Effector memory CD8-positive, alpha-beta T cell (primary cell): ENCODE measurements around the gene ADCY9.

Source experiments
- ATAC-seq: fragments of 150-1000 bp; cut with Tn5 transposase; replicated peaks from 2 replicates; pipeline ENCODE4 v1.10.0; 2021; ENCODE audit warnings: mild to moderate bottlenecking, moderate library complexity
- DNase-seq, 3 experiments: peaks; one replicate each; pipeline ENCODE4 v3.0.0; 2021
- H3K27ac Mint-ChIP-seq, 2 donors: one replicate each; pipeline ENCODE4 v1.8.0; 2022; ENCODE audit warnings: mild to moderate bottlenecking in 2 of 2, mixed read lengths in 2 of 2, moderate library complexity in 2 of 2
- H3K27me3 Mint-ChIP-seq, 2 donors: one replicate each; pipeline ENCODE4 v1.8.0; 2022; ENCODE audit warnings: mixed read lengths in 2 of 2
- H3K36me3 Mint-ChIP-seq: one replicate; pipeline ENCODE4 v1.8.0; 2022; ENCODE audit warnings: mild to moderate bottlenecking, moderate library complexity, mixed read lengths; ENCODE audit not compliant: insufficient read depth
- H3K4me1 Mint-ChIP-seq, 2 donors: one replicate each; pipeline ENCODE4 v1.8.0; 2022; ENCODE audit warnings: low read depth in 2 of 2, mixed read lengths in 2 of 2
- H3K4me3 Mint-ChIP-seq, 2 donors: one replicate each; pipeline ENCODE4 v1.8.0; 2022; ENCODE audit warnings: mild to moderate bottlenecking in 2 of 2, mixed read lengths in 2 of 2, moderate library complexity in 2 of 2
- H3K9me3 Mint-ChIP-seq, 2 donors: one replicate each; pipeline ENCODE4 v1.8.0; 2022; ENCODE audit warnings: mixed read lengths in 2 of 2

The ADCY9 gene

DNA sequence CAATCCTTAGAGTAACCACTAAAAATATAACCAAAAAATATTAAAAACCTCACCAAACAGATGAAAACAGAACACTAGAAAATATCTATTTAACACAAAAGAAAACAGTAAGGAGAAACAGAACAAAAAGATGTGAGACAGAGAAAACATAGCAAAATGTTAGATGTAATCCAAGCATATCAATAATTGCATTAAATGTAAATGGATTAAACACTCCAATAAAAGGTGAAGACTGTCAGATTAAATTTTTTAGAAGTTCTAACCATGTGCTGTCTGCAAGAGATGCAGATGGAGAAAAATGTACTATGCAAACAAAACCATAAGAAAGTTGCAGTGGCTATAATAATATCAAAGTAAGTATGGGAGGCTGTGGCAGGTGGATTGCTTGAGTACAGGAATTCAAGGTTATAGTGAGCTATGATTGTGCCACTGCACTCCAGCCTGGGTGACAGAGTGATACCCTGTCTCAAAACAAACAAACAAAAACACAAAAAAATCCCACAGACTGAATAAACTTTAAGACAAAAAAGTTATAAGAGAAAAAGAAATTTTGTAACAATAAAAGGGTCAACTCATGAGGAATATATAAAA is 53.9 kb downstream of the ADCY9 start:
- Mint-ChIP-seq H3K27ac (no peak overlapping the region), H3K4me3 (no peak overlapping the region), H3K9me3 (peaks cover 2 to 7% of the 10 kb centered on the region in 2 donors), H3K27me3 (no peaks in the 10 kb centered on the region), H3K4me1 (peaks cover 32 to 51% of the 10 kb centered on the region in 2 donors), H3K36me3 (peaks cover 4% of the 10 kb centered on the region)
- DNase-seq (no peak), ATAC-seq (no peak)

DNA sequence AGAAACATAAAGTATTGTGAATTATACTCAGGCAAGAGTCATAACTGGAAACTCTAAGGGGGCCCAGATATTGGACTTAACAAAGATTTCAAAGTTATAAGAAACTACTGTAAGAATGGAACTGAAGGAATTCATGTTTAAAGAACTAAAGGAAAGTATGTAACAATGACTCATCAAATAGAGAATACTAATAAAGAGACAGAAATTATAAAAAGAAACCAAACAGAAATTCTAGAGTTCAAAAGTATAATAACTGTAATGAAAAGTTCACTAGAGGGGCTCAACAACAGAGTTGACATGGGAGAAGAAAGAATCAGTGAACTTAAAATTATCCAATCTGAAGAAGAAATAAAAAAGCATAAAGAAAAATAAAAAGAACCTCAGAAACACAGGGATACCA is 55.4 kb downstream of the ADCY9 start:
- ATAC-seq (no peak), DNase-seq (no peak)
- Mint-ChIP-seq H3K4me3 (peak overlapping the region; percentile 40 to 62), H3K9me3 (peaks cover 2 to 7% of the 10 kb centered on the region in 2 donors), H3K36me3 (peaks cover 8% of the 10 kb centered on the region), H3K27me3 (no peaks in the 10 kb centered on the region), H3K4me1 (peaks cover 31 to 47% of the 10 kb centered on the region in 2 donors), H3K27ac (peak overlapping the region; percentile 88 to 94)

DNA sequence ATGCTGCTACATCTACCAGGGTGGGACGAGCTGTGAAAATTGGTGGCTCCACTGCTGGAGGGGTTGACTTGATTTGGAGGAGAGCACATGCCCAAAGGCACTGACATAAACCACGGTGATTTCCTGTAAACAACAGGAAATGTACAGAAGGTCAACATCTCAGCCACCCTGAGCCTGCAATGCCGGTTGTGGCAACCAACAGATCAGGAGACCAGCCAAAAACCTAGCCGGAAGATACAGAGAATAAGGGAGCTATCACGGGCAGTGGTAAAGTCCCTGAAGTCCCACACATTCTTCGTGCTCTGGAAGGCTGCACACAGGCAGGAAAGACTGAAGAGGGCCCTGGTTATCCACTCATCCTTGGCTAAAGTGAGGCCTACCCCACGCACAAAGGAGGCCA is 56.2 kb downstream of the ADCY9 start:
- DNase-seq: peak; percentile 30 to 36 (median 35)
- peak overlapping the region; percentile 88 to 94 for H3K27ac Mint-ChIP-seq

DNA sequence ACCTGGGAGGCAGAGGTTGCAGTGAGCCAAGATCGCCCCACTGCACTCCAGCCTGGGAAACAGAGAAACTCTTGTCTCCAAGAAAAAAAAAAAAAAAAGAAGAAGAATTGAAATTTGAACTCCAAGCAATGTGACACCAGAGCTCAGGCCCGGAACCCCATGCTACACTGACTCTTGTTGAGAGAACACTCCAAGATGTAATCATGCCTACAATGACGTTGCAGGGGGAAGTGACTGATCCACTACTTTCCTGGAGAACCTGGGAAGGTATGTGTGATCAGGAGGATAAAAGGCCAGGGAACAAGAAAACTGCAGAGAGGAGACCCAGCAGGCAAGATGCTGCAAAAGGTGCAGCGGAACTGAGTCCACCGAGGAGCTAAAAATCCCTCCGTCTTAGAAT is 57.9 kb downstream of the ADCY9 start:
- H3K9me3 Mint-ChIP-seq: peaks cover 2 to 7% of the 10 kb centered on the region in 2 donors
- peak overlapping the region; percentile 88 to 94 for H3K27ac Mint-ChIP-seq
- peak overlapping the region; percentile 38 to 59 for H3K4me3 Mint-ChIP-seq
- no peaks in the 10 kb centered on the region for H3K27me3 Mint-ChIP-seq
- DNase-seq (no peak), ATAC-seq (no peak)
- H3K4me1 Mint-ChIP-seq: peaks cover 26 to 36% of the 10 kb centered on the region in 2 donors
- H3K36me3 Mint-ChIP-seq: peaks cover 11% of the 10 kb centered on the region

More for the DNA sequence above, 56.2 kb downstream of the ADCY9 start:
- peak; percentile 91 for ATAC-seq
- Mint-ChIP-seq H3K36me3 (peaks cover 10% of the 10 kb centered on the region), H3K27me3 (no peaks in the 10 kb centered on the region), H3K4me3 (peak overlapping the region; percentile 40 to 62), H3K9me3 (peaks cover 2 to 7% of the 10 kb centered on the region in 2 donors), H3K4me1 (peaks cover 28 to 44% of the 10 kb centered on the region in 2 donors)

DNA sequence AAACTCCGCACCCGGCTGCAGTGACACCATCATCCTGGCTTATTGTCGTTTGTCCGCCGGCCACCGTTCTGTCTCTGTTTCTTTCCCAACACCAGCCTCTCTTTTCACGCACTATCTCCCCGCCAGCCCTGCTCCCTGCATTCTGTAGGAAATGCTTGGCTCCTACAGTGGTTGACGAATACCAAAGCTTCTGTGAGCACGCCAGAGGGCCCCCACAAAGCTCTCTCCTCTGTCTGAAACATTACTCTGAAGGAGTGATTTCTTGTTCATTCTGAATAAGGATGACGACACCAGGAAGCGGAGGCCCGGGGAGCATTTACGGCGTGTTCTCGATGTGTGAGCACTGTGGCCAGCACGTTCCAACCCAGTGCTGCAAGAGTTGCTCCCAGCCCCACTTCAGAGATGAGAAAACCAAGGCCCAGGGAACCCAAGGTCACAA is 58.8 kb downstream of the ADCY9 start:
- no peak for DNase-seq
- peak overlapping the region in 1 of 2 donors; percentile 35 for H3K4me3 Mint-ChIP-seq
- peaks cover 30 to 32% of the 10 kb centered on the region in 2 donors for H3K4me1 Mint-ChIP-seq
- peak overlapping the region; percentile 49 to 94 for H3K27ac Mint-ChIP-seq
- no peaks in the 10 kb centered on the region for H3K27me3 Mint-ChIP-seq
- H3K36me3 Mint-ChIP-seq: peaks cover 11% of the 10 kb centered on the region
- peaks cover 2 to 7% of the 10 kb centered on the region in 2 donors for H3K9me3 Mint-ChIP-seq
- ATAC-seq: no peak

DNA sequence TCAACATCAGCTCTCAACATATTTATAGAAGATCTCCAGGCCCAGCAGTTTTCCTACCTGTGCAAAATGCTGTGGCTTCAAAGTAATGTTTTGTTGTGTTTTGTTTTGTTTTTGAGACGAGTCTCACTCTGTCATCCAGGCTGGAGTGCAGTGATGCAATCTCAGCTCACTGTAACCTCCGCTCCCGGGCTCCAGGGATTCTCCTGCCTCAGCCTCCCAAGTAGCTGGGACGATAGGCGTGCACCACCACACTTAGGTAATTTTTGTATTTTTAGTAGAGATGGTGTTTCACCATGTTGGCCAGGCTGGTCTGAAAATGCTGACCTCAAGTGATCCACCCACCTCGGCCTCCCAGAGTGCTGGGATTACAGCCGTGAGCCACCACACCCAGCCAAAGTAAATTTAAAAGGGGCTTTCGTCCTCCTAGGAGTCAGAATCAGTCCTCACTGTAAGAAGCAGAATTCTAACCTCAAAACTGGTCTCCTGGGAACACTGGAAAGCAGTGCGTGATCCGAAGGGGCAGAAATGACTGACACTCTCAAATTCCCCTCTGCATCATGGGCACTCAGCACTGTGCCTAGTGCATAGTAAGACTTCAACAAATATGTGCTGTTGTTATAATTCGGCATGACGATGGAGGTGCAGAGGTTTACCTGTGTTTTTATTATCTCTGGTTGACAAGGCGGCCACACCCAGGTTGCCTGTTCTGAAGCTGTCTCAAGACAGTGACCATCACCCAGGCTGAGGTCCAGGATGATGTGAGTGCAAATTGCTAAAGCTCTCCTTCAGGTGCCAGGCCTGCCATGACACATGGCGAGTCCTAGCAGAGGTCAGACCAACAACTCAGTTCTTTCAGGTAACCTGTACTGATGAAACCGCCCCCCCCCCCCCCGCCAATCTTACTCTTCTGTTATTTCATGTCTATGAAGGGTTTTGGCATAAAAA is 59.8 kb downstream of the ADCY9 start:
- H3K4me3 Mint-ChIP-seq: no peak overlapping the region
- DNase-seq (no peak), ATAC-seq (no peak)
- H3K4me1 Mint-ChIP-seq: peaks cover 30 to 32% of the 10 kb centered on the region in 2 donors
- peaks cover 11% of the 10 kb centered on the region for H3K36me3 Mint-ChIP-seq
- H3K27me3 Mint-ChIP-seq: no peaks in the 10 kb centered on the region
- peaks cover 2 to 7% of the 10 kb centered on the region in 2 donors for H3K9me3 Mint-ChIP-seq
- H3K27ac Mint-ChIP-seq: peak overlapping the region in 1 of 2 donors; percentile 19

DNA sequence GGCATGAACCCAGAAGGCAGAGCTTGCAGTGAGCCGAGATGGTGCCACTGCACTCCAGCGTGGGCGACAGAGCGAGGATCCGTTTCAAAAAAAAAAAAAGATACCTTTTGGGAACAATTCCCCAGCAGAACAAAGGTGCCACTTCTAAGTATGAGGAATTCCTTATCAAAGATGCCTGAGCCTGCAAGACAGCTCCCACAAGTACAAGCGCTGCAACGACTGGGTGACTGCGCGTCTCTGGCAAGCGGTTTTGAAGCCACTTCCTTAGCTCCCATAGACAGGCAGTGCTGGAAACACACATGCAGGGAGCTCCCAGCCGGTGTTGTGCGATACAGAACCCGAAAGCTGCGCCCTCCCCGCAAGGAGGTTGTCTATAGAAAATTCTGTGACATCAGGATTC is 60.5 kb downstream of the ADCY9 start:
- no peak for ATAC-seq
- peaks cover 0 to 1% of the 10 kb centered on the region in 2 donors for H3K9me3 Mint-ChIP-seq
- H3K4me1 Mint-ChIP-seq: peaks cover 25 to 28% of the 10 kb centered on the region in 2 donors
- H3K27ac Mint-ChIP-seq: peak overlapping the region in 1 of 2 donors; percentile 19
- H3K36me3 Mint-ChIP-seq: peaks cover 15% of the 10 kb centered on the region
- H3K4me3 Mint-ChIP-seq: no peak overlapping the region
- no peak for DNase-seq
- no peaks in the 10 kb centered on the region for H3K27me3 Mint-ChIP-seq

DNA sequence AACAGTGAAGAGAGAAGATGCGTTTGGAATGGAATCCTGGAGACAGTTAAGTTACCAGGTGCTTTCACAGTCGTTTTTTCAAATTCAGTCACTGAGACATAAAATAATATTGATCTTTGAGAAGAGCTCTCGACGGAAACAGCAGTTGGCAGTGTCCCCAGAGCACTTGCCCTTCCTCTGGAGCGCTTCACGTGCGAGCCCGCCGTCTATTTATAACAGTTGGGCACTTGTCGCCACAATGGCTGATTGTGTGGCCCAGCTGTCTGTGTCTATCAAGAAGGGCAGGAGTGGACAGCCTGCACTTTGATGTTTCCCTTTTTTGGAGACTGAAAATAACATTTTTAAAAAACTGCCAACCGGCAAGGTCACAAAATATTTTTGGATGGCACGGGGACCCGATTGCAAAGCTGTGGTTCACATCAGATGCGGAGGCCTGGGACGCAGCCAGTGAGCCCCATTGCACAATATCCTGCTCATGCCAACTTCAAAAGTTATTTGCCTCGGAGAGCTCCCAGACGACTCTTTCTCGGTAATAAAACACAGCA is 62.9 kb downstream of the ADCY9 start:
- peak overlapping the region; percentile 6 to 79 for H3K27ac Mint-ChIP-seq
- ATAC-seq (peak; percentile 71), DNase-seq (no peak)
- no peaks in the 10 kb centered on the region for H3K9me3 Mint-ChIP-seq
- peaks cover 10 to 19% of the 10 kb centered on the region in 2 donors for H3K4me1 Mint-ChIP-seq
- peak overlapping the region in 1 of 2 donors; percentile 29 for H3K4me3 Mint-ChIP-seq
- H3K36me3 Mint-ChIP-seq: peaks cover 11% of the 10 kb centered on the region
- H3K27me3 Mint-ChIP-seq: no peaks in the 10 kb centered on the region

DNA sequence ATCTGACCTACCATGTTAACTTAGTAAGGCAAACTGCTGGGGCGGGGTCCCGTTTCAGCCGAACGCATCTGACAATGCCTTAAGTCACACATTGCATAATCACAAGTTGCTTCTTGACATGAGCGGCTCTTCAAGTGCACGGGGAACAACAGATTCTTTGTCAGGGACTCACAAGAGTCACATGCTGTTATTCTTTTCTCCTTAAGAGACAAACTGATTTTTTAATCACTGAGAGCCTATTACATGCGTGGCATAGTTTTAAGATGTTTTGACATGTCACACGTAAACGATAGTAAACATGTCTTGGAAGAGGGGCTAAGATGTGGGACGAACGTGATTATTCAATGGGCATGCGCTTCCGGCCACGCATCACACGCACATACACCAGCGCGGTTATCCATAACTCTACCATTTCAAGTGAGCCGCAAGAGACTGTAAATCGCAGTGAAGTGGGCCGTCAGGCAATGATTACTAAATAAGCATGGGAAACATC is 63.4 kb downstream of the ADCY9 start:
- Mint-ChIP-seq H3K27ac (peak overlapping the region; percentile 6 to 79), H3K4me3 (peak overlapping the region in 1 of 2 donors; percentile 29), H3K9me3 (no peaks in the 10 kb centered on the region), H3K4me1 (peaks cover 9 to 19% of the 10 kb centered on the region in 2 donors), H3K36me3 (peaks cover 11% of the 10 kb centered on the region), H3K27me3 (no peaks in the 10 kb centered on the region)
- no peak for DNase-seq
- no peak for ATAC-seq

DNA sequence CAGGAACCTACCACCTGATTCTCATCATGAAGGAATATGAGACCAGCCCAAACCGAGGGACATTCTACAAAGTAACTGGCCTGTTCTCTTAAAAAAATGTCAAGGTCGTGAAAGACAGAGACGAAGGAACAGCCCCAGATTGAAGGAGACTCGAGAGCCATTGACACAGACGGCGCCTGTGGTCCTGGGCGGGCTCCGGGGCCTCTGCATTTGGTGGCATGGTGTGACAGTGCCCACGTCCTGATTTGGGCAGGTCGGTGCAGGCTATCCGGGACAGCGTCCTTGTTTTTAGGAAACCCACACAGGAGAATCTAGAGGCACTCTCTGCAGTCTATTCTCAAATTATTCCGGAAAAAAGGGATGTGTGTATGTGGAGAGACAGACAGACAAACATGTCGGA is 64.1 kb downstream of the ADCY9 start:
- ATAC-seq (no peak), DNase-seq (no peak)
- Mint-ChIP-seq H3K27ac (no peak overlapping the region), H3K36me3 (peaks cover 11% of the 10 kb centered on the region), H3K27me3 (no peaks in the 10 kb centered on the region), H3K9me3 (no peaks in the 10 kb centered on the region), H3K4me3 (no peak overlapping the region), H3K4me1 (peaks cover 8 to 12% of the 10 kb centered on the region in 2 donors)

DNA sequence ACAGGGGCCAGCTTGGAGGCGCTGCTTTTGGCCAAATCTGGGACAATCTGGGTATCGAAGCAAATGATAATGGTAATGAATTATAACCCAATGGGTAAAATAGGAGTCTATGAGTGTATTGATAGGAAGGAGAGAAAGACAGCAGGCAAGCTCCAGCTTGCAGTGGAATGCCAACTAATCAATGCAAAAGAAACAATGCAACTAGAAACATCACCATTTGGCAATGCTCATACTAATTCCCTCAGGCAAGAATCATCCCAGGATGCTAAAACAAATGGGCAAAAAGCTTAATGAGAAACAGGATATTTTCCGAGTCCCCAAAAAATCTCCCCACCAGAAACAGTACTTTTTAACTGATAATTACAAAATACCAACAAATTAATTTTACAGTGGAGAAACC is 64.7 kb downstream of the ADCY9 start:
- H3K36me3 Mint-ChIP-seq: peaks cover 11% of the 10 kb centered on the region
- peaks cover 8 to 12% of the 10 kb centered on the region in 2 donors for H3K4me1 Mint-ChIP-seq
- DNase-seq (no peak), ATAC-seq (no peak)
- H3K27ac Mint-ChIP-seq: no peak overlapping the region
- no peak overlapping the region for H3K4me3 Mint-ChIP-seq
- H3K27me3 Mint-ChIP-seq: no peaks in the 10 kb centered on the region
- no peaks in the 10 kb centered on the region for H3K9me3 Mint-ChIP-seq

DNA sequence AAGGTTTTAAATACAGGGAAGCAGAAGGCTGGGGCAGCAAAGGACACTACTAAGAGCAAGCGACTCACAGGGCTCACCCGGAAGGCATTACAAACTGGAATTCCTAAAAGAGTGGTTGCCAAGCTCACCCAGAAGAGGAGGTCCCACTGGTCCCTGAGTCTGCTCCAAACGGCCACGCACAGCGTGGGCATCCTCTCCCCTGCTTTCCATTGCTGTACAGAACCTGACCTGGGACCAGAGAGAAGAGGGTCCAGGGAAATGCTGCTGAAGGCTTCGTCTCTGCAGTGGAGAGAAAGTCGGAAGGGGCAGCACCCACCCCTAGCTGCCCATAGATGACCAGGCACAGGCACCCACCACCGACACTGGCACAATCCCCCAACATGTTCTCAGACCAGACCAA is 67.2 kb downstream of the ADCY9 start:
- no peaks in the 10 kb centered on the region for H3K27me3 Mint-ChIP-seq
- peak overlapping the region in 1 of 2 donors; percentile 79 for H3K27ac Mint-ChIP-seq
- H3K4me3 Mint-ChIP-seq: no peak overlapping the region
- no peak for ATAC-seq
- DNase-seq: no peak
- H3K36me3 Mint-ChIP-seq: peaks cover 4% of the 10 kb centered on the region
- H3K4me1 Mint-ChIP-seq: peaks cover 12% of the 10 kb centered on the region in 2 donors
- H3K9me3 Mint-ChIP-seq: no peaks in the 10 kb centered on the region

DNA sequence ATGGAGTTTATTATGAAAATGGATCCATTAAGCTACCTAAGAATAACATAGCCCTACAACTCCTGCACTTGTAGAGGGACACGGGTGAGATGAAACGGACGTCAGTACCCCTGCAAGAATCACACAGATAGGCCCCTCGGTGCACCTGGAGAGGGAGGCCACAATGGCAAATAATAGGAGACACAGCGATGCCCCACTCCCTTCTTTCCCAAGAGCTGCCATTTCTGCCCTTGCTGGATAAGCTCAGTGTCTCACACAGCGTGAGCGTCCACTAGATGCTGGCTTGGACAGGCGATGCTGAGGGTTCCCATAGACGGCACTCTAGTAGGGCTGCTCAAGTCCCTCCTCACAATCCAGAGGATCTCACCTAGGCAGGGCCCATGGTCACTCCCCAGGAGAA is 67.8 kb downstream of the ADCY9 start:
- no peaks in the 10 kb centered on the region for H3K27me3 Mint-ChIP-seq
- no peaks in the 10 kb centered on the region for H3K9me3 Mint-ChIP-seq
- ATAC-seq (no peak), DNase-seq (no peak)
- H3K4me3 Mint-ChIP-seq: no peak overlapping the region
- peak overlapping the region in 1 of 2 donors; percentile 59 for H3K27ac Mint-ChIP-seq
- peaks cover 11 to 12% of the 10 kb centered on the region in 2 donors for H3K4me1 Mint-ChIP-seq
- peaks cover 4% of the 10 kb centered on the region for H3K36me3 Mint-ChIP-seq
